Hepatocyte (in vitro differentiated cells): ENCODE data around the gene OGFOD1. TPM values are rescaled to one million over a fixed set of nuclear protein-coding genes. Genes with fewer than 3 reads are reported as not detected.

Source experiments
- DNase-seq: peaks from one replicate; pipeline ENCODE4 v3.0.0-alpha.2; 2016; ENCODE audit warnings: low spot score
- H2AFZ ChIP-seq: fragments of 200-600 bp; sonication (generic); 2 replicates; pipeline ENCODE4 v1.6.0; 2016; ENCODE audit warnings: antibody characterized with exemption, mild to moderate bottlenecking
- H3K27ac ChIP-seq: fragments of 200-600 bp; sonication (generic); 2 replicates; pipeline ENCODE4 v1.5.1; 2016; ENCODE audit warnings: mild to moderate bottlenecking
- H3K27me3 ChIP-seq: fragments of 200-600 bp; sonication (generic); 2 replicates; pipeline ENCODE4 v1.6.1; 2016
- H3K36me3 ChIP-seq: fragments of 200-600 bp; sonication (generic); replicated peaks from 2 replicates; pipeline ENCODE4 v1.5.1; 2016; ENCODE audit warnings: low read depth; ENCODE audit not compliant: insufficient read depth
- H3K4me1 ChIP-seq: fragments of 200-600 bp; sonication (generic); 2 replicates; pipeline ENCODE4 v1.5.1; 2016; ENCODE audit warnings: mild to moderate bottlenecking, moderate library complexity; ENCODE audit not compliant: insufficient read depth
- H3K4me2 ChIP-seq: fragments of 200-600 bp; sonication (generic); 2 replicates; pipeline ENCODE4 v1.6.0; 2016
- H3K4me3 ChIP-seq: fragments of 200-600 bp; sonication (generic); 2 replicates; pipeline ENCODE4 v1.5.1; 2016; ENCODE audit warnings: mild to moderate bottlenecking
- H3K79me2 ChIP-seq: fragments of 200-600 bp; sonication (generic); 2 replicates; pipeline ENCODE4 v1.6.0; 2017; ENCODE audit warnings: mild to moderate bottlenecking
- H3K9me2 ChIP-seq: fragments of 200-600 bp; sonication (generic); replicated peaks from 2 replicates; pipeline ENCODE4 v1.6.0; 2017; ENCODE audit warnings: mild to moderate bottlenecking; ENCODE audit not compliant: insufficient read depth
- H3K9me3 ChIP-seq: fragments of 200-600 bp; sonication (generic); 2 replicates; pipeline ENCODE4 v1.5.1; 2016; ENCODE audit warnings: low read depth, mild to moderate bottlenecking
- H4K20me1 ChIP-seq: fragments of 200-600 bp; sonication (generic); 2 replicates; pipeline ENCODE4 v1.6.0; 2016; ENCODE audit warnings: mild to moderate bottlenecking; ENCODE audit not compliant: insufficient read depth, poor library complexity, severe bottlenecking
- EZH2 ChIP-seq: fragments of 200-600 bp; sonication (generic); IDR thresholded peaks from 2 replicates; pipeline ENCODE4 v1.6.1; 2016; ENCODE audit warnings: antibody characterized with exemption, mild to moderate bottlenecking, borderline replicate concordance
- EZH2phosphoT487 ChIP-seq: fragments of 200-600 bp; sonication (generic); IDR thresholded peaks from one replicate; pipeline ENCODE4 v1.6.1; 2018; ENCODE audit warnings: antibody characterized with exemption, mild to moderate bottlenecking, low read depth, moderate library complexity; ENCODE audit not compliant: unreplicated experiment, severe bottlenecking
- WGBS: methylation state at CpG from one replicate; pipeline ENCODE4 v1.1.6; 2016; ENCODE audit warnings: low lambda C conversion rate; ENCODE audit errors: missing lambda C conversion rate; 5-methylcytosine and 5-hydroxymethylcytosine counted together
- polyA plus RNA-seq: library from polyadenylated mRNA; unstranded; fragments of >200 nt; fragmentation: Nextera tagmentation; extraction: Ambion mirVana; gene quantifications from 2 replicates; pipeline ENCODE4 v1.2.1, GENCODE V29; 2016
- total RNA-seq: library from RNA; depleted of rRNA; stranded (reverse); fragments of >200 nt; gene quantifications from 2 replicates; pipeline ENCODE4 v1.2.3, GENCODE V29; 2014
- TF ChIP-seq, protein P1 (sequence below): fragments of 200-600 bp; sonication (generic); IDR thresholded peaks from 2 replicates; pipeline ENCODE4 v1.5.1; 2016; ENCODE audit warnings: antibody characterized with exemption, mild to moderate bottlenecking; ENCODE audit not compliant: poor library complexity

The OGFOD1 gene
- total and polyA plus RNA-seq, 2 experiments from 2014 or later, result 55.5 to 58.9 TPM

GRCh38 chr16:56428091-56428490 lies 23.3 kb upstream of the OGFOD1 start:
- WGBS, result 91% methylated on average over 1 of the region's 1 CpG
- peaks cover 14% of the 10 kb centered on the region for H4K20me1 ChIP-seq
- no peaks in the 10 kb centered on the region for H3K9me3 ChIP-seq
- H3K79me2 ChIP-seq, result peaks cover 18% of the 10 kb centered on the region
- H2AFZ ChIP-seq, result no peak overlapping the region
- no peaks in the 10 kb centered on the region for H3K36me3 ChIP-seq
- H3K9me2 ChIP-seq, result no peaks in the 10 kb centered on the region
- H3K27ac ChIP-seq, result peak overlapping the region; percentile 67
- H3K4me1 ChIP-seq, result peaks cover 9% of the 10 kb centered on the region
- peak; percentile 34 for DNase-seq
- TF ChIP-seq, protein P1, sequence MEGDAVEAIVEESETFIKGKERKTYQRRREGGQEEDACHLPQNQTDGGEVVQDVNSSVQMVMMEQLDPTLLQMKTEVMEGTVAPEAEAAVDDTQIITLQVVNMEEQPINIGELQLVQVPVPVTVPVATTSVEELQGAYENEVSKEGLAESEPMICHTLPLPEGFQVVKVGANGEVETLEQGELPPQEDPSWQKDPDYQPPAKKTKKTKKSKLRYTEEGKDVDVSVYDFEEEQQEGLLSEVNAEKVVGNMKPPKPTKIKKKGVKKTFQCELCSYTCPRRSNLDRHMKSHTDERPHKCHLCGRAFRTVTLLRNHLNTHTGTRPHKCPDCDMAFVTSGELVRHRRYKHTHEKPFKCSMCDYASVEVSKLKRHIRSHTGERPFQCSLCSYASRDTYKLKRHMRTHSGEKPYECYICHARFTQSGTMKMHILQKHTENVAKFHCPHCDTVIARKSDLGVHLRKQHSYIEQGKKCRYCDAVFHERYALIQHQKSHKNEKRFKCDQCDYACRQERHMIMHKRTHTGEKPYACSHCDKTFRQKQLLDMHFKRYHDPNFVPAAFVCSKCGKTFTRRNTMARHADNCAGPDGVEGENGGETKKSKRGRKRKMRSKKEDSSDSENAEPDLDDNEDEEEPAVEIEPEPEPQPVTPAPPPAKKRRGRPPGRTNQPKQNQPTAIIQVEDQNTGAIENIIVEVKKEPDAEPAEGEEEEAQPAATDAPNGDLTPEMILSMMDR, result no peak
- TF ChIP-seq EZH2phosphoT487 (no peak), EZH2 (no peak)
- H3K4me3 ChIP-seq, result no peak overlapping the region
- no peaks in the 10 kb centered on the region for H3K27me3 ChIP-seq
- no peak overlapping the region for H3K4me2 ChIP-seq

- TF ChIP-seq EZH2phosphoT487 (no peak), EZH2 (no peak)
- TF ChIP-seq, protein P1, result no peak
- Histone ChIP-seq H2AFZ (no peak overlapping the region), H3K4me1 (no peaks in the 10 kb centered on the region), H4K20me1 (no peaks in the 10 kb centered on the region), H3K4me2 (no peak overlapping the region), H3K36me3 (peaks cover 3% of the 10 kb centered on the region), H3K27ac (no peak overlapping the region), H3K9me3 (no peaks in the 10 kb centered on the region), H3K4me3 (no peak overlapping the region), H3K79me2 (no peaks in the 10 kb centered on the region), H3K9me2 (no peaks in the 10 kb centered on the region), H3K27me3 (no peaks in the 10 kb centered on the region)
- DNase-seq, result no peak
These were observed 15.1 kb upstream of the OGFOD1 start for GRCh38 chr16:56436258-56436657.

GRCh38 chr16:56438038-56438437 lies 13.3 kb upstream of the OGFOD1 start:
- Histone ChIP-seq H4K20me1 (no peaks in the 10 kb centered on the region), H3K79me2 (peaks cover 6% of the 10 kb centered on the region), H3K9me2 (no peaks in the 10 kb centered on the region), H3K27ac (no peak overlapping the region), H3K27me3 (no peaks in the 10 kb centered on the region), H3K4me3 (no peak overlapping the region), H3K4me1 (no peaks in the 10 kb centered on the region), H3K4me2 (no peak overlapping the region), H3K36me3 (peaks cover 3% of the 10 kb centered on the region), H3K9me3 (no peaks in the 10 kb centered on the region), H2AFZ (no peak overlapping the region)
- WGBS, result 100% methylated on average over 1 of the region's 1 CpG
- no peak for DNase-seq
- TF ChIP-seq EZH2 (no peak), EZH2phosphoT487 (no peak)
- TF ChIP-seq, protein P1, result no peak

DNA sequence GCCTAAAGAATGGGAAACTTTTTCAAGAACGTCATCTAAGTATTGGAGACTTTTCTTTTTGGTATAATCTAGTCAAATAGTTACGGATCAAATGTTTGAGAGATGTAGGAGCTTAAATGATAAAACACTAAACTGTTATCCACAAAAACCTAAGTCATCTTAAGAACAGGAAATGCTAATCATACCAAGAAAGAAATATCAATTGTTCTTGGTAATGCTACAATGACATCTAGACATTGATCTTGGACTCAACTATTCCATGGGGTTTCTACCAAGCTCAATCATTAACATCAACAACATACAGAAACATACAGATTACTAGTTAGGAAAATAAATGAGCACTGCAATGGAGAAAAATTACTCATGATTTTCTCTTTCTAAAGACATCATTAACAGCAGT lies 4.1 kb upstream of the OGFOD1 start:
- H3K27me3 ChIP-seq, result no peaks in the 10 kb centered on the region

More for the DNA sequence above, 4.1 kb upstream of the OGFOD1 start:
- Histone ChIP-seq H3K27ac (no peak overlapping the region), H3K9me3 (no peaks in the 10 kb centered on the region), H3K4me2 (peak overlapping the region; percentile 94), H2AFZ (no peak overlapping the region), H3K36me3 (no peaks in the 10 kb centered on the region), H3K9me2 (no peaks in the 10 kb centered on the region), H4K20me1 (peaks cover 17% of the 10 kb centered on the region), H3K79me2 (peaks cover 74% of the 10 kb centered on the region), H3K4me3 (no peak overlapping the region), H3K4me1 (peaks cover 20% of the 10 kb centered on the region)
- TF ChIP-seq EZH2 (no peak), EZH2phosphoT487 (no peak)
- TF ChIP-seq, protein P1, result no peak
- DNase-seq, result no peak
- 63% methylated on average over 2 of the region's 2 CpGs for WGBS
